ENCODE data around the gene ACOT8.
A peak's percentile ranks its signal among the peaks of the same experiment; 100 is the strongest.

Gene ACOT8

GRCh38 chr20:45899046-45899835 lies 42.0 kb upstream of the ACOT8 start:
- no peak overlapping the region for H3K27ac ChIP-seq (ENCODE audit: poor library complexity, severe bottlenecking)
- TF ChIP-seq CTCF (IDR thresholded peaks at IDR 0.05; ENCODE audit: poor library complexity, severe bottlenecking): no peak
- H3K27me3 ChIP-seq (ENCODE audit: insufficient read depth, poor library complexity, severe bottlenecking): no peaks in the 10 kb centered on the region
- DNase-seq (ENCODE audit: low spot score): no peak
- H3K9me3 ChIP-seq (ENCODE audit: severe bottlenecking): no peaks in the 10 kb centered on the region
- peaks cover 25% of the 10 kb centered on the region for H3K36me3 ChIP-seq (ENCODE audit: low read depth)
- no peaks in the 10 kb centered on the region for H3K4me1 ChIP-seq (ENCODE audit: insufficient read depth, poor library complexity, severe bottlenecking)
- H3K4me3 ChIP-seq (ENCODE audit: severe bottlenecking): no peak overlapping the region
- ATAC-seq (ENCODE audit: low read depth): no peak

- Histone ChIP-seq H3K4me3 (ENCODE audit: severe bottlenecking) (no peak overlapping the region), H3K4me1 (ENCODE audit: insufficient read depth, poor library complexity, severe bottlenecking) (no peaks in the 10 kb centered on the region), H3K27me3 (ENCODE audit: insufficient read depth, poor library complexity, severe bottlenecking) (no peaks in the 10 kb centered on the region), H3K9me3 (ENCODE audit: severe bottlenecking) (no peaks in the 10 kb centered on the region), H3K36me3 (ENCODE audit: low read depth) (peaks cover 31% of the 10 kb centered on the region), H3K27ac (ENCODE audit: poor library complexity, severe bottlenecking) (no peak overlapping the region)
- ATAC-seq (ENCODE audit: low read depth) (no peak), DNase-seq (ENCODE audit: low spot score) (no peak)
- no peak for TF ChIP-seq CTCF (IDR thresholded peaks at IDR 0.05; ENCODE audit: poor library complexity, severe bottlenecking)
Observed at GRCh38 chr20:45898285-45898684, 41.1 kb upstream of the ACOT8 start.

GRCh38 chr20:45897692-45898091 lies 40.5 kb upstream of the ACOT8 start:
- Histone ChIP-seq H3K4me3 (ENCODE audit: severe bottlenecking) (no peak overlapping the region), H3K27ac (ENCODE audit: poor library complexity, severe bottlenecking) (no peak overlapping the region), H3K4me1 (ENCODE audit: insufficient read depth, poor library complexity, severe bottlenecking) (no peaks in the 10 kb centered on the region), H3K27me3 (ENCODE audit: insufficient read depth, poor library complexity, severe bottlenecking) (no peaks in the 10 kb centered on the region), H3K36me3 (ENCODE audit: low read depth) (peaks cover 36% of the 10 kb centered on the region), H3K9me3 (ENCODE audit: severe bottlenecking) (no peaks in the 10 kb centered on the region)
- TF ChIP-seq CTCF (IDR thresholded peaks at IDR 0.05; ENCODE audit: poor library complexity, severe bottlenecking): no peak
- DNase-seq (ENCODE audit: low spot score) (peak; percentile 76), ATAC-seq (ENCODE audit: low read depth) (no peak)

- no peaks in the 10 kb centered on the region for H3K4me1 ChIP-seq (ENCODE audit: insufficient read depth, poor library complexity, severe bottlenecking)
- H3K4me3 ChIP-seq (ENCODE audit: severe bottlenecking): no peak overlapping the region
- ATAC-seq (ENCODE audit: low read depth) (no peak), DNase-seq (ENCODE audit: low spot score) (peak; percentile 62)
- H3K36me3 ChIP-seq (ENCODE audit: low read depth): peaks cover 38% of the 10 kb centered on the region
- no peak for TF ChIP-seq CTCF (IDR thresholded peaks at IDR 0.05; ENCODE audit: poor library complexity, severe bottlenecking)
- H3K27me3 ChIP-seq (ENCODE audit: insufficient read depth, poor library complexity, severe bottlenecking): no peaks in the 10 kb centered on the region
- H3K9me3 ChIP-seq (ENCODE audit: severe bottlenecking): no peaks in the 10 kb centered on the region
- H3K27ac ChIP-seq (ENCODE audit: poor library complexity, severe bottlenecking): no peak overlapping the region
Observed at GRCh38 chr20:45897289-45897688, 40.1 kb upstream of the ACOT8 start.

GRCh38 chr20:45896641-45897161 lies 39.5 kb upstream of the ACOT8 start:
- Histone ChIP-seq H3K27me3 (ENCODE audit: insufficient read depth, poor library complexity, severe bottlenecking) (no peaks in the 10 kb centered on the region), H3K9me3 (ENCODE audit: severe bottlenecking) (no peaks in the 10 kb centered on the region), H3K4me1 (ENCODE audit: insufficient read depth, poor library complexity, severe bottlenecking) (no peaks in the 10 kb centered on the region), H3K4me3 (ENCODE audit: severe bottlenecking) (no peak overlapping the region), H3K36me3 (ENCODE audit: low read depth) (peaks cover 38% of the 10 kb centered on the region), H3K27ac (ENCODE audit: poor library complexity, severe bottlenecking) (no peak overlapping the region)
- no peak for TF ChIP-seq CTCF (IDR thresholded peaks at IDR 0.05; ENCODE audit: poor library complexity, severe bottlenecking)
- no peak for ATAC-seq (ENCODE audit: low read depth)
- DNase-seq (ENCODE audit: low spot score): peak; percentile 74
